Measurements from ENCODE around the gene PCDHGC4.

The PCDHGC4 gene

GRCh38 chr5:141490271-141490670, 5.4 kb downstream of the PCDHGC4 start:
- no peak for DNase-seq (ENCODE audit: low read depth in 2 of 2)

- DNase-seq (ENCODE audit: low read depth in 2 of 2): no peak
Observed at GRCh38 chr5:141490771-141491170, 5.9 kb downstream of the PCDHGC4 start.

- DNase-seq (ENCODE audit: low read depth in 2 of 2): no peak
Observed at GRCh38 chr5:141491323-141492167, 6.7 kb downstream of the PCDHGC4 start.

- no peak for DNase-seq (ENCODE audit: low read depth in 2 of 2)
Observed at GRCh38 chr5:141492168-141492885, 7.5 kb downstream of the PCDHGC4 start.

- DNase-seq (ENCODE audit: low read depth in 2 of 2): no peak
Observed at GRCh38 chr5:141493500-141494422, 8.9 kb downstream of the PCDHGC4 start.

GRCh38 chr5:141494761-141495452, 10.1 kb downstream of the PCDHGC4 start:
- no peak for DNase-seq (ENCODE audit: low read depth in 2 of 2)

- DNase-seq (ENCODE audit: low read depth in 2 of 2): no peak
Observed at GRCh38 chr5:141495453-141495811, 10.6 kb downstream of the PCDHGC4 start.

- no peak for DNase-seq (ENCODE audit: low read depth in 2 of 2)
Observed at GRCh38 chr5:141496038-141496437, 11.2 kb downstream of the PCDHGC4 start.

GRCh38 chr5:141501761-141502160, 16.9 kb downstream of the PCDHGC4 start:
- DNase-seq (ENCODE audit: low read depth in 2 of 2): no peak

GRCh38 chr5:141503681-141504080, 18.9 kb downstream of the PCDHGC4 start:
- DNase-seq (ENCODE audit: low read depth in 2 of 2): no peak

GRCh38 chr5:141504216-141504615, 19.4 kb downstream of the PCDHGC4 start:
- DNase-seq (ENCODE audit: low read depth in 2 of 2): no peak

GRCh38 chr5:141506381-141507155, 21.7 kb downstream of the PCDHGC4 start:
- no peak for DNase-seq (ENCODE audit: low read depth in 2 of 2)

GRCh38 chr5:141507387-141508091, 22.7 kb downstream of the PCDHGC4 start:
- no peak for DNase-seq (ENCODE audit: low read depth in 2 of 2)

GRCh38 chr5:141508440-141508797, 23.6 kb downstream of the PCDHGC4 start:
- no peak for DNase-seq (ENCODE audit: low read depth in 2 of 2)

- no peak for DNase-seq (ENCODE audit: low read depth in 2 of 2)
Observed at GRCh38 chr5:141508798-141509611, 24.2 kb downstream of the PCDHGC4 start.

GRCh38 chr5:141510160-141510559, 25.3 kb downstream of the PCDHGC4 start:
- DNase-seq (ENCODE audit: low read depth in 2 of 2): no peak

- no peak for DNase-seq (ENCODE audit: low read depth in 2 of 2)
Observed at GRCh38 chr5:141510850-141511601, 26.2 kb downstream of the PCDHGC4 start.

GRCh38 chr5:141511771-141512325, 27.0 kb downstream of the PCDHGC4 start:
- no peak for DNase-seq (ENCODE audit: low read depth in 2 of 2)
